ENCODE data around the gene NIFK. TPM values are rescaled to one million over a fixed set of nuclear protein-coding genes. Genes with fewer than 3 reads are reported as not detected.

Gene NIFK
- total and polyA plus RNA-seq, 2 of the 4 experiments (the other 2 are of a cell fraction) = 19.5 to 24.3 TPM

DNA sequence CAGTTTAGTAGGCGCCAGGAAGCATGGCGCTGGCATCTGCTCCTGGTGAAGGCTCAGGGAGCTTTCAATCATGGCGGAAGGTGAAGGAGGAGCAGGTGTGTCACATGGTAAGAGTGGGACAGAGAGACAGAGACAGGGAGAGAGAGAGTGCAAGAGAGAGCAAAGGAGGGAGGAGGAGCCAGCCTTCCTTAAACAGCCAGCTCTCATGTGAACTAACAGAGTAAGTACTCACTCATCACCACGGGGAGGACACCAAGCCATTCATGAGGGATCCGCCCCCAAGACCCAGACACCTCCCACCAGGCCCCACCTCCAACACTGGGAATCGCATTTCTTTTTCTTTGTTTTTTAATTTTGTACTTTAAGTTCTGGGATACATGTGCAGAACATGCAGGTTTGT lies 46.6 kb downstream of the NIFK start:
- H3K4me2 ChIP-seq (ENCODE audit: low read depth, low read length) = no peak overlapping the region
- no peaks in the 10 kb centered on the region for H3K9me3 ChIP-seq (ENCODE audit: control insufficient read depth, insufficient read depth, low read length)
- no peak overlapping the region for H2AK5ac ChIP-seq (ENCODE audit: low read depth, low read length)
- H4K20me1 ChIP-seq (ENCODE audit: insufficient read depth, low read length) = no peaks in the 10 kb centered on the region; the same call in 1 of the 2 replicates
- H4K8ac ChIP-seq (ENCODE audit: low read depth in 2 of 2, low read length in 2 of 2) = no peak overlapping the region
- no peak overlapping the region for H3K4ac ChIP-seq (ENCODE audit: low read depth, low read length)
- ChIA-PET CTCF (interaction anchor here (0.7 kb wide), 1 partner anchor 187 kb away, joined by 3 read pairs; no protein-coding TSS in a partner anchor), POLR2A (ENCODE audit: unreplicated experiment) (no interaction called here)
- no peak overlapping the region for H3K23ac ChIP-seq (ENCODE audit: low read depth, low read length)
- H2BK5ac ChIP-seq (ENCODE audit: low read depth, low read length, poor library complexity, severe bottlenecking) = no peak overlapping the region
- H2BK20ac ChIP-seq (ENCODE audit: low read depth, low read length) = no peak overlapping the region
- TF ChIP-seq CHD1 (IDR thresholded peaks at IDR 0.05; ENCODE audit: low read depth, low read length) = no peak
- TF ChIP-seq POLR2A (IDR thresholded peaks at IDR 0.05; ENCODE audit: low read depth, low read length) = no peak
- TF ChIP-seq BHLHE40 (IDR thresholded peaks at IDR 0.05; ENCODE audit: low read depth, low read length) = no peak
- no peak for TF ChIP-seq MAZ (IDR thresholded peaks at IDR 0.05; ENCODE audit: borderline replicate concordance, low read depth, low read length)
- TF ChIP-seq, protein P1, sequence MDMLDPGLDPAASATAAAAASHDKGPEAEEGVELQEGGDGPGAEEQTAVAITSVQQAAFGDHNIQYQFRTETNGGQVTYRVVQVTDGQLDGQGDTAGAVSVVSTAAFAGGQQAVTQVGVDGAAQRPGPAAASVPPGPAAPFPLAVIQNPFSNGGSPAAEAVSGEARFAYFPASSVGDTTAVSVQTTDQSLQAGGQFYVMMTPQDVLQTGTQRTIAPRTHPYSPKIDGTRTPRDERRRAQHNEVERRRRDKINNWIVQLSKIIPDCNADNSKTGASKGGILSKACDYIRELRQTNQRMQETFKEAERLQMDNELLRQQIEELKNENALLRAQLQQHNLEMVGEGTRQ (IDR thresholded peaks at IDR 0.05; ENCODE audit: low read depth, low read length) = no peak
- TF ChIP-seq, protein P2, sequence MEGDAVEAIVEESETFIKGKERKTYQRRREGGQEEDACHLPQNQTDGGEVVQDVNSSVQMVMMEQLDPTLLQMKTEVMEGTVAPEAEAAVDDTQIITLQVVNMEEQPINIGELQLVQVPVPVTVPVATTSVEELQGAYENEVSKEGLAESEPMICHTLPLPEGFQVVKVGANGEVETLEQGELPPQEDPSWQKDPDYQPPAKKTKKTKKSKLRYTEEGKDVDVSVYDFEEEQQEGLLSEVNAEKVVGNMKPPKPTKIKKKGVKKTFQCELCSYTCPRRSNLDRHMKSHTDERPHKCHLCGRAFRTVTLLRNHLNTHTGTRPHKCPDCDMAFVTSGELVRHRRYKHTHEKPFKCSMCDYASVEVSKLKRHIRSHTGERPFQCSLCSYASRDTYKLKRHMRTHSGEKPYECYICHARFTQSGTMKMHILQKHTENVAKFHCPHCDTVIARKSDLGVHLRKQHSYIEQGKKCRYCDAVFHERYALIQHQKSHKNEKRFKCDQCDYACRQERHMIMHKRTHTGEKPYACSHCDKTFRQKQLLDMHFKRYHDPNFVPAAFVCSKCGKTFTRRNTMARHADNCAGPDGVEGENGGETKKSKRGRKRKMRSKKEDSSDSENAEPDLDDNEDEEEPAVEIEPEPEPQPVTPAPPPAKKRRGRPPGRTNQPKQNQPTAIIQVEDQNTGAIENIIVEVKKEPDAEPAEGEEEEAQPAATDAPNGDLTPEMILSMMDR (conservative IDR thresholded peaks at IDR 0.05; ENCODE audit: low read depth, low read length) = no peak
- TF ChIP-seq RFX5 (IDR thresholded peaks at IDR 0.05; ENCODE audit: low read depth, low read length) = no peak
- ATAC-seq (ENCODE audit: low read depth) (no peak; the same call in 1 of the 2 replicates), DNase-seq (no peak)
- peaks cover 2% of the 10 kb centered on the region for H3K27me3 ChIP-seq (ENCODE audit: control insufficient read depth, insufficient read depth, low read length)
- peak overlapping the region; percentile 32 for H2AFZ ChIP-seq (replicated peaks; ENCODE audit: low read length, poor library complexity)
- no peak overlapping the region for H3K4me3 ChIP-seq (ENCODE audit: insufficient read depth, low read depth, low read length)
- in situ Hi-C loops (cut with MboI; ENCODE audit: low sequenced_read_pairs) = no loop called here
- peaks cover 4% of the 10 kb centered on the region; the same call in 1 of the 2 replicates for H3K9me1 ChIP-seq (ENCODE audit: insufficient read depth, low read length)
- H2BK120ac ChIP-seq (ENCODE audit: low read depth, low read length) = no peak overlapping the region
- no peak overlapping the region for H3K56ac ChIP-seq (ENCODE audit: extremely low read depth, insufficient read depth, low read length)
- 97% methylated on average over 3 of the region's 6 CpGs; no CpG with 5 or more reads in 1 of the 2 experiments for WGBS, 2 experiments (ENCODE audit: extremely low coverage in 2 of 2, insufficient read length in 1 of 2)
- H3K79me1 ChIP-seq (ENCODE audit: low read depth in 1 of 2, low read length in 2 of 2) = no peaks in the 10 kb centered on the region
- dilution Hi-C loops (cut with HindIII; ENCODE audit: low sequenced_read_pairs, unreplicated experiment) = no loop called here
- H3K14ac ChIP-seq (replicated peaks; ENCODE audit: low read depth, low read length) = no peak overlapping the region
- H2BK15ac ChIP-seq (ENCODE audit: low read depth, low read length) = no peak overlapping the region
- no peak overlapping the region for H2AK9ac ChIP-seq (replicated peaks; ENCODE audit: low read depth, low read length, poor library complexity)
- H3K27ac ChIP-seq (ENCODE audit: insufficient read depth, low read length) = no peak overlapping the region
- no peak overlapping the region for H3K9ac ChIP-seq (ENCODE audit: low read depth, low read length)
- BruUV-seq (replicated peaks) = no TSS peak
- no peak overlapping the region for H4K91ac ChIP-seq (ENCODE audit: insufficient read depth, low read depth, low read length)
- no peaks in the 10 kb centered on the region for H3K36me3 ChIP-seq (ENCODE audit: control insufficient read depth, insufficient read depth, low read length)
- no peaks in the 10 kb centered on the region; the same call in 1 of the 2 replicates for H3K4me1 ChIP-seq (ENCODE audit: control insufficient read depth, insufficient read depth, low read length)
- no peak overlapping the region for H4K5ac ChIP-seq (ENCODE audit: low read depth, low read length)
- intact Hi-C loops (cut with micrococcal nuclease) = no loop called here
- no peak overlapping the region for H3K18ac ChIP-seq (ENCODE audit: low read depth, low read length)
